H1 (cell line): Measurements from ENCODE around the gene RPS18. TPM values are rescaled to one million over a fixed set of nuclear protein-coding genes. Genes with fewer than 3 reads are reported as not detected.

Experiments used
- ATF2 ChIP-seq: IDR thresholded peaks from 2 replicates; pipeline ENCODE4 v1.6.1; 2012; ENCODE audit warnings: low read length, inconsistent platforms
- HDAC2 ChIP-seq, 2 experiments: fragments of 300-600 bp in 1 of 2; sonication (generic) in 1 of 2; IDR thresholded peaks; 2 replicates each; pipeline ENCODE4 v1.6.1; 2011 to 2012; ENCODE audit warnings: low read depth in 2 of 2, low read length in 2 of 2, mild to moderate bottlenecking in 2 of 2, moderate library complexity in 2 of 2, borderline replicate concordance in 1 of 2, inconsistent platforms in 1 of 2
- JUND ChIP-seq: IDR thresholded peaks from 2 replicates; pipeline ENCODE4 v1.6.1; 2011; ENCODE audit warnings: mild to moderate bottlenecking, improper control_type of control experiment, low read length
- MAFK ChIP-seq: IDR thresholded peaks from 2 replicates; pipeline ENCODE4 v1.6.1; 2012; ENCODE audit warnings: low read depth, mild to moderate bottlenecking, improper control_type of control experiment, low read length
- NANOG ChIP-seq: IDR thresholded peaks from 2 replicates; pipeline ENCODE4 v1.6.1; 2011; ENCODE audit warnings: low read length, low read depth, mild to moderate bottlenecking, inconsistent platforms; ENCODE audit not compliant: insufficient read depth, poor library complexity, severe bottlenecking
- PHF8 ChIP-seq: fragments of 200-600 bp; sonication (generic); conservative IDR thresholded peaks from 2 replicates; pipeline ENCODE4 v1.7.1; 2012; ENCODE audit warnings: low read depth, mild to moderate bottlenecking, inconsistent platforms, low read length, moderate library complexity
- TEAD4 ChIP-seq: IDR thresholded peaks from 2 replicates; pipeline ENCODE4 v1.6.1; 2012; ENCODE audit warnings: low read depth, low read length, inconsistent platforms, mixed read lengths
- polyA plus RNA-seq, 7 experiments: library from polyadenylated mRNA; depleted of rRNA in 3 of 7; stranded (reverse) in 5 of 7; unstranded in 2 of 7; fragments of >200 nt in 5 of 7; fragments of 200-250 nt in 2 of 7; gene quantifications; 1 replicate in 5 of 7; 2 replicates in 1 of 7; 4 replicates in 1 of 7; pipeline versions ENCODE4 v1.2.1 to v1.2.3, GENCODE V29; 2011 to 2013; ENCODE audit warnings: missing spikeins in 2 of 7, mixed read lengths in 2 of 7
- total RNA-seq: library from RNA; stranded (reverse); fragmentation: NEBNext Ultra II Directional; extraction: Animal tissue kit (Norgen Biotek cat#: 25700); gene quantifications from 2 replicates; pipeline ENCODE4 v1.2.1, GENCODE V29; 2021
- TF ChIP-seq, protein P1 (sequence below): fragments of 300-600 bp; sonication (generic); IDR thresholded peaks from 2 replicates; pipeline ENCODE4 v1.7.1; 2012; ENCODE audit warnings: low read length, moderate library complexity, mild to moderate bottlenecking, inconsistent platforms; ENCODE audit not compliant: insufficient replicate concordance

RPS18 gene
- total and polyA plus RNA-seq, 2 of the 8 experiments (the other 6 are each of a cell fraction or from before 2014, with no cell fraction given), result 2,796 to 7,099 TPM

DNA sequence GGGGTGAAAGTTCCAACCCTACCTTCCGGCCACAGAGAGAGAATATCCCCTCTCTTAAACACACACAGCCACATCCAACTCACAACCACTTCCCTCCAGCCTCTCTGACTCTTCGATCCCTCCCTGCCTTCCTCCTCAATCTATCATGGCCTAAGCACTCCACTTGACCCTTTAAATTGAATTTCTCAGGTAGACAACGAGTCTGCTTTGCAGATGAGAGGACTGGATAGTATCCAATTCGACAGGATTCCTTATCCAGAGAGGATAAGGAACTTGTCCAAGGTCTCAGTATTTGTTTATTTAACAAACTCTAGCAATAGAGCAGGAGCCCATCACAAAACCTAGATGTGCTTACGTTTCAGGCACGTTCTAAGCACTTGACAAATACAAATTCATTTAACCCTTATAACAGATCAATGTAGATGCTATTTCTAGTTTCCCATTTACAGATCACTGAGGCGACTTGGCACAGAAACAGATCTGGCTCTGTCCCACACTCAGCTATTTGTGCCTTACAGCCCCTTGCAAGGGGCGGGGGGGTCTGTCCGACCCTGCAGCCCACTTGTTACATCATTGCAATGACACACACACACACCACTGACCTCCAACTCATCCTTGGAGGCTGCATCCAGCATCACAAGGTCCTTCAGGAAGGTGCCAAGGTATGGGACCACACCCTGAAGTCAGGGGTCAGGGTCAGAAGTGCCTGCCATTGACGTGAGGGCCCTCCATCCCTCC is 22.4 kb downstream of the RPS18 start (continued):
- TF ChIP-seq, protein P1, sequence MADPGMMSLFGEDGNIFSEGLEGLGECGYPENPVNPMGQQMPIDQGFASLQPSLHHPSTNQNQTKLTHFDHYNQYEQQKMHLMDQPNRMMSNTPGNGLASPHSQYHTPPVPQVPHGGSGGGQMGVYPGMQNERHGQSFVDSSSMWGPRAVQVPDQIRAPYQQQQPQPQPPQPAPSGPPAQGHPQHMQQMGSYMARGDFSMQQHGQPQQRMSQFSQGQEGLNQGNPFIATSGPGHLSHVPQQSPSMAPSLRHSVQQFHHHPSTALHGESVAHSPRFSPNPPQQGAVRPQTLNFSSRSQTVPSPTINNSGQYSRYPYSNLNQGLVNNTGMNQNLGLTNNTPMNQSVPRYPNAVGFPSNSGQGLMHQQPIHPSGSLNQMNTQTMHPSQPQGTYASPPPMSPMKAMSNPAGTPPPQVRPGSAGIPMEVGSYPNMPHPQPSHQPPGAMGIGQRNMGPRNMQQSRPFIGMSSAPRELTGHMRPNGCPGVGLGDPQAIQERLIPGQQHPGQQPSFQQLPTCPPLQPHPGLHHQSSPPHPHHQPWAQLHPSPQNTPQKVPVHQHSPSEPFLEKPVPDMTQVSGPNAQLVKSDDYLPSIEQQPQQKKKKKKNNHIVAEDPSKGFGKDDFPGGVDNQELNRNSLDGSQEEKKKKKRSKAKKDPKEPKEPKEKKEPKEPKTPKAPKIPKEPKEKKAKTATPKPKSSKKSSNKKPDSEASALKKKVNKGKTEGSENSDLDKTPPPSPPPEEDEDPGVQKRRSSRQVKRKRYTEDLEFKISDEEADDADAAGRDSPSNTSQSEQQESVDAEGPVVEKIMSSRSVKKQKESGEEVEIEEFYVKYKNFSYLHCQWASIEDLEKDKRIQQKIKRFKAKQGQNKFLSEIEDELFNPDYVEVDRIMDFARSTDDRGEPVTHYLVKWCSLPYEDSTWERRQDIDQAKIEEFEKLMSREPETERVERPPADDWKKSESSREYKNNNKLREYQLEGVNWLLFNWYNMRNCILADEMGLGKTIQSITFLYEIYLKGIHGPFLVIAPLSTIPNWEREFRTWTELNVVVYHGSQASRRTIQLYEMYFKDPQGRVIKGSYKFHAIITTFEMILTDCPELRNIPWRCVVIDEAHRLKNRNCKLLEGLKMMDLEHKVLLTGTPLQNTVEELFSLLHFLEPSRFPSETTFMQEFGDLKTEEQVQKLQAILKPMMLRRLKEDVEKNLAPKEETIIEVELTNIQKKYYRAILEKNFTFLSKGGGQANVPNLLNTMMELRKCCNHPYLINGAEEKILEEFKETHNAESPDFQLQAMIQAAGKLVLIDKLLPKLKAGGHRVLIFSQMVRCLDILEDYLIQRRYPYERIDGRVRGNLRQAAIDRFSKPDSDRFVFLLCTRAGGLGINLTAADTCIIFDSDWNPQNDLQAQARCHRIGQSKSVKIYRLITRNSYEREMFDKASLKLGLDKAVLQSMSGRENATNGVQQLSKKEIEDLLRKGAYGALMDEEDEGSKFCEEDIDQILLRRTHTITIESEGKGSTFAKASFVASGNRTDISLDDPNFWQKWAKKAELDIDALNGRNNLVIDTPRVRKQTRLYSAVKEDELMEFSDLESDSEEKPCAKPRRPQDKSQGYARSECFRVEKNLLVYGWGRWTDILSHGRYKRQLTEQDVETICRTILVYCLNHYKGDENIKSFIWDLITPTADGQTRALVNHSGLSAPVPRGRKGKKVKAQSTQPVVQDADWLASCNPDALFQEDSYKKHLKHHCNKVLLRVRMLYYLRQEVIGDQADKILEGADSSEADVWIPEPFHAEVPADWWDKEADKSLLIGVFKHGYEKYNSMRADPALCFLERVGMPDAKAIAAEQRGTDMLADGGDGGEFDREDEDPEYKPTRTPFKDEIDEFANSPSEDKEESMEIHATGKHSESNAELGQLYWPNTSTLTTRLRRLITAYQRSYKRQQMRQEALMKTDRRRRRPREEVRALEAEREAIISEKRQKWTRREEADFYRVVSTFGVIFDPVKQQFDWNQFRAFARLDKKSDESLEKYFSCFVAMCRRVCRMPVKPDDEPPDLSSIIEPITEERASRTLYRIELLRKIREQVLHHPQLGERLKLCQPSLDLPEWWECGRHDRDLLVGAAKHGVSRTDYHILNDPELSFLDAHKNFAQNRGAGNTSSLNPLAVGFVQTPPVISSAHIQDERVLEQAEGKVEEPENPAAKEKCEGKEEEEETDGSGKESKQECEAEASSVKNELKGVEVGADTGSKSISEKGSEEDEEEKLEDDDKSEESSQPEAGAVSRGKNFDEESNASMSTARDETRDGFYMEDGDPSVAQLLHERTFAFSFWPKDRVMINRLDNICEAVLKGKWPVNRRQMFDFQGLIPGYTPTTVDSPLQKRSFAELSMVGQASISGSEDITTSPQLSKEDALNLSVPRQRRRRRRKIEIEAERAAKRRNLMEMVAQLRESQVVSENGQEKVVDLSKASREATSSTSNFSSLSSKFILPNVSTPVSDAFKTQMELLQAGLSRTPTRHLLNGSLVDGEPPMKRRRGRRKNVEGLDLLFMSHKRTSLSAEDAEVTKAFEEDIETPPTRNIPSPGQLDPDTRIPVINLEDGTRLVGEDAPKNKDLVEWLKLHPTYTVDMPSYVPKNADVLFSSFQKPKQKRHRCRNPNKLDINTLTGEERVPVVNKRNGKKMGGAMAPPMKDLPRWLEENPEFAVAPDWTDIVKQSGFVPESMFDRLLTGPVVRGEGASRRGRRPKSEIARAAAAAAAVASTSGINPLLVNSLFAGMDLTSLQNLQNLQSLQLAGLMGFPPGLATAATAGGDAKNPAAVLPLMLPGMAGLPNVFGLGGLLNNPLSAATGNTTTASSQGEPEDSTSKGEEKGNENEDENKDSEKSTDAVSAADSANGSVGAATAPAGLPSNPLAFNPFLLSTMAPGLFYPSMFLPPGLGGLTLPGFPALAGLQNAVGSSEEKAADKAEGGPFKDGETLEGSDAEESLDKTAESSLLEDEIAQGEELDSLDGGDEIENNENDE, result no peak
- no peak for TF ChIP-seq HDAC2 (IDR thresholded peaks at IDR 0.05; ENCODE audit: borderline replicate concordance in 1 of 2, low read depth in 2 of 2, low read length in 2 of 2)
- no peak for TF ChIP-seq NANOG
- no peak for TF ChIP-seq MAFK
- TF ChIP-seq ATF2, result no peak
- TF ChIP-seq TEAD4, result no peak
- no peak for TF ChIP-seq JUND
- no peak for TF ChIP-seq PHF8
